GM23248 (cell line): ENCODE data around the gene TRAPPC11.

ENCODE experiments used
- EZH2 ChIP-seq: fragments of 200-600 bp; sonication (generic); IDR thresholded peaks from 2 replicates; pipeline ENCODE4 v1.6.1; 2018; ENCODE audit warnings: antibody characterized with exemption, mild to moderate bottlenecking; ENCODE audit not compliant: insufficient read depth, poor library complexity, severe bottlenecking
- EZH2phosphoT487 ChIP-seq: fragments of 200-600 bp; sonication (generic); IDR thresholded peaks from 2 replicates; pipeline ENCODE4 v1.6.1; 2018; ENCODE audit warnings: antibody characterized with exemption, moderate library complexity, mild to moderate bottlenecking, low read depth; ENCODE audit not compliant: insufficient read depth

DNA sequence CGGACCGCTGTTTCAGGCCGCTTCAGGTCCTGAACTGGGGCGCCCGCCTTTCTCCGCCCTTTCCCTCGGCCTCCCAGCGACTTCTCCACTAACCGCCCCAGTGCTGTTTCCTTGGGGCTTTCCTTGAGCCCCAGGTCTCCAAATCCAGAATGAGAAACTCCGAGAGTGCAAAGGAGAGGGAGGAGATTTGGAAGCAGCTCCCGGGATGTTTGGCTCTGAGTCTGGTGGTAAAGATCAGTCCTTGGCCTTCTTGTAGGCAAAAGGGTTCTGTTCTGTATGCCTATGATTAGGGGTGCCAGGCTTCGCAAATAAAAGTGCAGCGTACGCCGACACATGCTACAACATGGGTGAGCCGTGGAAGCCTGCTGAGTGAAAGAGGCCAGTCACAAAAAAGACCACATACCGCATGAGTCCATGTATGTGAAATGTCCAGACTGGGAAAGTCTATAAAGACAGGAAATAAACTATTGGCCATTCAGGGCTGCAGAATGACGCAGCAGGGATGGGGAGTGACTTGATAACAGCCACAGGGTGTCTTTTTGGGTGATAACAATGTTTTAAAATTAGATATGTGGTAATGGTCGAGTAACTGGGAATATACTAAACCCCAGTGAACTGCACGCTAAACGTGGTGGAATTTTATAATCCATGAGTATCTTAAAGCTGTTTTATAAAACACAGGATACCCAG lies 99.8 kb downstream of the TRAPPC11 start:
- TF ChIP-seq EZH2phosphoT487 (no peak), EZH2 (no peak)
